Mucosa of stomach (tissue), 1 donor: ENCODE measurements around the gene DIO1.

ENCODE experiments used
- H3K27me3 ChIP-seq: one replicate; pipeline ENCODE4 v1.7.0; 2013; ENCODE audit warnings: mild to moderate bottlenecking, low read length; ENCODE audit not compliant: control insufficient read depth, insufficient read depth
- H3K36me3 ChIP-seq: one replicate; pipeline ENCODE4 v1.7.0; 2013; ENCODE audit warnings: low read length; ENCODE audit not compliant: control insufficient read depth, insufficient read depth
- H3K4me1 ChIP-seq: one replicate; pipeline ENCODE4 v1.7.0; 2013; ENCODE audit warnings: mild to moderate bottlenecking, low read length; ENCODE audit not compliant: control insufficient read depth, insufficient read depth
- H3K4me3 ChIP-seq: one replicate; pipeline ENCODE4 v1.7.0; 2013; ENCODE audit warnings: low read length
- H3K9ac ChIP-seq: one replicate; pipeline ENCODE4 v1.7.0; 2013; ENCODE audit warnings: mild to moderate bottlenecking, low read length, moderate library complexity
- H3K9me3 ChIP-seq: one replicate; pipeline ENCODE4 v1.7.0; 2013; ENCODE audit warnings: mild to moderate bottlenecking, low read length, moderate library complexity; ENCODE audit not compliant: control insufficient read depth
- donor health status: Pancreatic carcinoma.

The DIO1 gene

GRCh38 chr1:53945433-53946251 lies 51.7 kb downstream of the DIO1 start, which contains the start of gene IFT25:
TSS of gene IFT25 (minus strand) at chr1:53945699. CDS start at chr1:53940082, 5,617 bp downstream.
- H3K9ac ChIP-seq, result peak within 1 kb of the TSS; percentile 70
- no peaks in the 10 kb centered on the region for H3K27me3 ChIP-seq
- peaks cover 7% of the 10 kb centered on the region for H3K4me1 ChIP-seq
- no peaks in the 10 kb centered on the region for H3K9me3 ChIP-seq
- peak within 1 kb of the TSS; percentile 72 for H3K4me3 ChIP-seq
- no peaks in the 10 kb centered on the region for H3K36me3 ChIP-seq

DNA sequence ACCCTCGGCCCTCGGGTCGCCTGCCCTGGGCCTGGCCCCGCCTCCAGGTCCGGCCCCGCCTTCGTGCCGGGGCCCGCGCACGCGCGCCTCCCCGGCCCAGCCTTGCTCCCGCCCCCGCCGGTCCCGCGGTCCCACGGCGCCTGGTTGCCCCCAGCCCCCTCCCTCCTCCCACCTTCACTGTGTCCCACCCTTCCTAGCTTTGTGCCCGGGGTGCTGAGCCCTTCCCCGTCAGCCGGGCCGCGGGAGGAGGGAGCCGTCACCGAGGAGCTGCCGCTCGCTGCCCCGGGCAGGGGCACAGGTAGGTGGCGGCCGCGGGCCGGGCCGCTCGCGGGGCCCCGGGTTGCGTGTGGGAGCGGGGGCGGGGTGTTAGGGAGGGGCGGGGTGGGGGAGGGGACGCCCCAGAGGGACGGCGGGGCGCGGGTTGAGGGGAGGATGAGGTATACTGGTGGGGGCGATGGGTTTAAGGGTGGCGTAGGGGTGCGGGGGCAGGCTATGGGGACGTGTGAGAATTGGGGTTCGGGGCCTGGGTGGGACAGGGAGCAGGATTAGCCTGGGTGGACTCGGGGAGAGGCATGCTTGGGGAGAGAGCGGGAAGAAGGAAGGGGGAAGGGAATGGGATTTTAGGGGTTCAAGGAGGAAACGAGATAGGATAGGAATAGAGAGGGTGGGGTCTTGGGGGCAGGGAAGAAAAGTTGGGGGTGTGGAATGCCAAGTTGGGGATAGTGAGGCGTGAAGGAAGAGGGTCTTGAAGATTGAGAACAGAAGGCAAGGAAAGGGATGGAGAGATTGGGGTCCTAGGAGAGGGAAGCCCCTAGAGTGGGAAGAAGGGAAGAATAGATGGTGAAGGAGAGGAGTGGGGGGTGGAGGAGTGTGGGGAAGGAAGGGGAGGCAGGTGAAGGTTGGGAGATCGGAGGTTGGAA lies 52.5 kb downstream of the DIO1 start, which contains the start of gene LRRC42:
Gene LRRC42 (plus strand): TSS at position 99 of the 920 bp plus-strand sequence. CDS start 5,650 bp downstream, outside the sequence.
- peak within 1 kb of the TSS; percentile 72 for H3K4me3 ChIP-seq
- peaks cover 7% of the 10 kb centered on the region for H3K4me1 ChIP-seq
- H3K27me3 ChIP-seq, result no peaks in the 10 kb centered on the region
- no peaks in the 10 kb centered on the region for H3K9me3 ChIP-seq
- peak within 1 kb of the TSS; percentile 70 for H3K9ac ChIP-seq
- H3K36me3 ChIP-seq, result no peaks in the 10 kb centered on the region

DNA sequence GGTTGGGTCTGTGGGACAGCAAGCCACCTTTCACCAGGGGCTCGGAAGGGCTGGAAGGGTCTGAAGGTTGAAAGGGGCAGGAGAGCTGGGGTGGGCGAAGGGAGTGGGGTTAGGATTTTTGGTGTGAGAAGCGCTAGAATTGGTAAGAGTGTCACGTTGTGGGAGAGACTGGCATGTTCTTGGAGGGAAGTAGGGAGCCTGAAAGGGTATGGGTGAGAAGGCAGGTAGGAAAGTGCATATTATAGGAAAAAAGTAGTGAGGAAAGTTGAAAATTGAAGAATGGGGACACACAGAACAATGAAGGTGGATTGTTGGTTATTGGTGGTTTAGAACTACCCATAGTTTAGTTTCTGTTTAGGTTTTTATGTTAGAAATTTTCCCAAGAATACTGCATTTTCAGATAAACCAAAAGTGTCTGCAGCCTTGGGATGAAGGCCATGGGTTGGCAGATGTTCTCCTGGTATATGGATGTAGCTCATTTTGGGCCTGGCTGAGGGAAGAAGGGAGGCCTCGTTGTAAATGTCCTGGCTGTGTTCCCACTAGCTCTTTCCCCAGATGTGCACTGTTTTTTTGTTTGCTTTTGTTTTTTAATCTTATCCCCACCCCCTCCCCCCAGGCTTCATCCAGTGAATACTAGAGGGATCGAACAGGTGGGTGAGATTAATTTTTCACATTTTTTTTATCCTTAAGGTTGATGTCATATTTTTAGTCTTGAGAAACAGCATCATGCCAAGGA lies 53.4 kb downstream of the DIO1 start:
- peaks cover 7% of the 10 kb centered on the region for H3K4me1 ChIP-seq
- no peaks in the 10 kb centered on the region for H3K9me3 ChIP-seq
- no peak overlapping the region for H3K4me3 ChIP-seq

DNA sequence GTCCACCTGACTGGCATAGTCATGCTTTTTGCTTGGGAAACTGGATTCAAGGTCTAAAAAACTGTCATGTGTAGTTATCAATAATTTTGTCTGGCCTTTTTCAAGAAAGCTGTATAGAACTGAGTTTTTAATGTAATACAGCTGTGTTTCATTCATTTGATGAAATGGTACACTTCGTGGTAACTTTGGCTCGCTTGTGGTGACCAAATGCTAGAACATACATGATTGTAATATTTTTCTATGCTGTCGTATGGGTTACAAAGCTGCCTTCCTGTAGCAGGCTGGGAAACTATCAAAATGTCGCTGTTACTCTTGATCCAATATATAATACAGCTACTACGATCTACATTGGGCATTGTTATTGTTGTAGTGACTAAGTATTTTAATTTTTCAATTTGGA lies 54.3 kb downstream of the DIO1 start:
- no peaks in the 10 kb centered on the region for H3K36me3 ChIP-seq
- no peaks in the 10 kb centered on the region for H3K9me3 ChIP-seq
- H3K4me1 ChIP-seq, result peaks cover 7% of the 10 kb centered on the region
- no peaks in the 10 kb centered on the region for H3K27me3 ChIP-seq
- no peak overlapping the region for H3K4me3 ChIP-seq
- no peak overlapping the region for H3K9ac ChIP-seq

More for the DNA sequence above, 53.4 kb downstream of the DIO1 start:
- H3K9ac ChIP-seq, result peak overlapping the region; percentile 70
- H3K36me3 ChIP-seq, result no peaks in the 10 kb centered on the region
- no peaks in the 10 kb centered on the region for H3K27me3 ChIP-seq

DNA sequence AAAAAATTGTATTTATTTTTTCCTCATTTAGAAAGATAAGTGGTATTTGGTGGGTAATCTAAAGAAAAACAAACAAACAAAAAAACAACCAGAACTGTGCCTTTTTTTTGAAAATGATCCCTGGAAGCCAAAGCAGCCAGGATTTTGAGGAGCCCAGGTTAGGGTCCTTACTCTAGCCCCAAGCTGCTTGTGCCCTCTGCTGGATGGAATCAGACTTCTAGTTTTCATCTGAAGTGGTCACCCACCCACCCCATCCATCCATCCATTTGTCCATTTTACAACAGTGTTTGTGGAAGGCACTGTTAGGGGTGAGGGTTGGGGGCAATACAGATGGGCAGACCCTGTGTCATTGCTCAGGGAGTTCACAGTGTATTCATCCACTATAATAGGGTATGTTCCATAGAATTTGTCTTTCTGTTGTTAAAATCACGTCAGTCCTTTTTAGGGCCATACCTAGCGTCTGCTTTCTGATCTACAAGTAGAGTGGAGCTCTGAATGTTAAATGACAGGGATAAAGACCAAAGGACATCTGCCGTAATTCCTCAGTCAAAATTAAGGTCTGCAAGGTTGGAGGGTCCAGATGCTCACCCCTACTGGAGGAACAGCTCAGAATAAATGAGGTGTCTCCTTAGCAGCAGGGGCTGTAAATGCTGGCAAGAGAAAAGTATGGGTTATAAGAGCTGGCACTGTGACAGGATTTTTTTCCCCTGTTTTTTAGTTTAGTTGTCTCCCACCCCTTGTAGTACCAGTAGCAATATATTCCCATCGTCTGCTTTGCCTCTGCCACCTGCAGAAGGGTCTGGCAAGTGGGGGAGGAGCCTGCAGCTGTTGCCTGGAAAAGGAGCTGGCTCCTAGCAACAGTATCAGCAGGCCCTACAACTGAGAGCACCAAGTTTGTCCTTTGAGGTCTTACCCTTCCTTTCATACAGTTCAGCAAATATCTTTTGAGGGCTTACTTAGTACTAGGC lies 55.3 kb downstream of the DIO1 start:
- H3K4me3 ChIP-seq, result no peak overlapping the region
- no peak overlapping the region for H3K9ac ChIP-seq
- no peaks in the 10 kb centered on the region for H3K27me3 ChIP-seq
- H3K4me1 ChIP-seq, result peaks cover 7% of the 10 kb centered on the region
- no peaks in the 10 kb centered on the region for H3K36me3 ChIP-seq
- no peaks in the 10 kb centered on the region for H3K9me3 ChIP-seq

DNA sequence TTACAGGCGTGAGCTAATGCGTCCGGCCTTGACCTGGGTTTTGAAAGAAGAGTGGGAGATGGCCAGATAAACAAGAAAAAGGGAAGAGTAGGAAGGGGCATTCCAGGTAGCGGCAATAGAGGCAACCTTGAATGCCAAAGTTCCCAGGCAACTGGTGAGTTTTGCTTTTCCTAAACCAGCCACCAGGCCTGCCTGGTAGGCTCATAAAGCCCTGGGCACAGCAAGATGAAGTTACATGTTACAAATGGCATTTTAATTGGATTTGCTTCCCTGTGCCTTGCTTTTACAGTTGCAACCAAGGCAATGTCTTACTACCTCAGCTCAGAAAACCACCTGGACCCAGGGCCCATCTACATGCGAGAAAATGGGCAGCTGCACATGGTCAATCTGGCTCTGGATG lies 57.7 kb downstream of the DIO1 start:
- Histone ChIP-seq H3K4me1 (peaks cover 7% of the 10 kb centered on the region), H3K4me3 (no peak overlapping the region), H3K9me3 (no peaks in the 10 kb centered on the region), H3K36me3 (no peaks in the 10 kb centered on the region), H3K27me3 (no peaks in the 10 kb centered on the region), H3K9ac (no peak overlapping the region)

DNA sequence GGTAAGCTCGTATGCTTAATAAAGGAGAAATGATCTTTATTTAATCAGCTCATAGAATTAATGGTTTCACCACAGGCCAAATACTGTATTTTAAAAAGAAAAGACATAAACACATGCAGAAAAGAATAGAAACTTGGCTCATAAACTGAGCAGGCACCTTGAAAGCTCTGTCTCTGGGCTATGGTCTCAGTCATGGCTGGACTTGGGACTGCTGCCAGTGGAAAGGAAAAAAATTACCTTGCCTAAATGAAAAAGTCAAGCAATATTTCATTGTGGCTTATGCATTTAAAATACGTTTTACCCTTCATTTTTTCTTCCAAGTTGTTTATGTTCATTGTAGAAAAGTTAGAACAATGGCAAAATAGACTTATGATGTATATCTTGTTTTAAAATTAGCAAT lies 60.1 kb downstream of the DIO1 start:
- Histone ChIP-seq H3K9me3 (no peaks in the 10 kb centered on the region), H3K27me3 (no peaks in the 10 kb centered on the region), H3K4me3 (no peak overlapping the region), H3K4me1 (peaks cover 10% of the 10 kb centered on the region), H3K36me3 (no peaks in the 10 kb centered on the region), H3K9ac (no peak overlapping the region)

GRCh38 chr1:53956308-53957168 lies 62.6 kb downstream of the DIO1 start:
- H3K4me3 ChIP-seq, result no peak overlapping the region
- no peaks in the 10 kb centered on the region for H3K36me3 ChIP-seq
- no peaks in the 10 kb centered on the region for H3K27me3 ChIP-seq
- peak overlapping the region; percentile 9 for H3K9ac ChIP-seq
- H3K4me1 ChIP-seq, result peaks cover 10% of the 10 kb centered on the region
- no peaks in the 10 kb centered on the region for H3K9me3 ChIP-seq

DNA sequence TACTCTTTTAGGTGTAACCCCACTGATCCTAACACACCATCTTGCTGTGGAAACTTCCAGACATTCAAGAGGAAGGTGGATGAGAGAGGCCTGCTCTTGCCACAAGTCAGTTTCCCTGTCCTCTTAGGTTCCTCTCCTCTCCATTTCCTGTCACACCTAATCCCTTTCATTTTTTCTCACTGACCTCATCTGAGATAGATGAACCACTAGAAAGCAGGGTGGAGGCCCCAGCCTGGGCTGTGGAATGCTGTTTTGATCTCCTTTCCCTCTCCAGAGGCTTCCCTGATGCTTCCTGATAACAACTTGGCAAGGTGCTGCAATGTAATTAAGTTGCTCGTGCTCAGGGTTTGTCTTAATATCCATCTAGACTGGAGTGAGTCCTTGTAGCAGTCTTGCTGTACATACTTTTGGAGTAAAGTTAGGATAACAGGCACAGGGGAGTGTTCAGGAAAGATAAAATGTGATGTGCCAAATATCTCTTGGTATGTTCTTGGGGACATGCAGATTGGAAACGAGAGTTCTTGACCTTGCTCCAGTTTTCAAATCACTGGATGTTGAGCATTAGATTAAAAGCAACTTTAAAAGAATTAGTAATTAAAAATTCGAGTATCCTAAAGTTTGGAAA lies 63.3 kb downstream of the DIO1 start:
- peaks cover 10% of the 10 kb centered on the region for H3K4me1 ChIP-seq
- no peaks in the 10 kb centered on the region for H3K36me3 ChIP-seq

GRCh38 chr1:53959664-53960250 lies 65.8 kb downstream of the DIO1 start:
- Histone ChIP-seq H3K4me3 (no peak overlapping the region), H3K9me3 (no peaks in the 10 kb centered on the region), H3K4me1 (peaks cover 10% of the 10 kb centered on the region), H3K27me3 (no peaks in the 10 kb centered on the region), H3K36me3 (no peaks in the 10 kb centered on the region), H3K9ac (no peak overlapping the region)

More for the DNA sequence above, 63.3 kb downstream of the DIO1 start:
- no peaks in the 10 kb centered on the region for H3K9me3 ChIP-seq
- no peak overlapping the region for H3K4me3 ChIP-seq
- no peaks in the 10 kb centered on the region for H3K27me3 ChIP-seq
- H3K9ac ChIP-seq, result peak overlapping the region; percentile 9
